Natural killer cell treated with Interleukin-12 subunit alpha and Interleukin-12 subunit beta and Interleukin-15 and Interleukin-18, amount 100 ng/mL, for 72 hours (primary cell): ENCODE data around the gene CLSTN1. TPM values are rescaled to one million over a fixed set of nuclear protein-coding genes. Genes with fewer than 3 reads are reported as not detected.

Experiments used
- ATAC-seq, 2 donors: fragments of 150-1000 bp; cut with Tn5 transposase in 1 of 2; sonication (Bioruptor Pico), chemical (Tn5 transposase) in 1 of 2; 2 replicates each; pipeline ENCODE4 v1.10.0; 2021
- DNase-seq: peaks from one replicate; pipeline ENCODE4 v3.0.0; 2022; ENCODE audit warnings: low spot score
- H3K27ac Mint-ChIP-seq, 2 donors: 1 replicate in 1 of 2; 2 replicates in 1 of 2; pipeline ENCODE4 v1.8.0; 2022; ENCODE audit warnings: mixed read lengths in 2 of 2, mild to moderate bottlenecking in 1 of 2, moderate library complexity in 1 of 2
- H3K27me3 Mint-ChIP-seq, 2 donors: 1 replicate in 1 of 2; 2 replicates in 1 of 2; pipeline ENCODE4 v1.8.0; 2022; ENCODE audit warnings: mixed read lengths in 2 of 2
- H3K36me3 Mint-ChIP-seq: one replicate; pipeline ENCODE4 v1.8.0; 2022; ENCODE audit warnings: mixed read lengths
- H3K4me1 Mint-ChIP-seq, 2 donors: 1 replicate in 1 of 2; 2 replicates in 1 of 2; pipeline ENCODE4 v1.8.0; 2022; ENCODE audit warnings: low read depth in 2 of 2, mixed read lengths in 2 of 2, mild to moderate bottlenecking in 1 of 2
- H3K4me3 Mint-ChIP-seq: one replicate; pipeline ENCODE4 v1.8.0; 2022; ENCODE audit warnings: mixed read lengths
- H3K9me3 Mint-ChIP-seq: 2 replicates; pipeline ENCODE4 v1.8.0; 2022; ENCODE audit warnings: mixed read lengths
- total RNA-seq, 2 donors: library from RNA; stranded (reverse); gene quantifications; one replicate each; pipeline ENCODE4 v1.2.3, GENCODE V29; 2022

The CLSTN1 gene
- total RNA-seq, 2 donors from 2014 or later: 57.3 to 66.4 TPM

DNA sequence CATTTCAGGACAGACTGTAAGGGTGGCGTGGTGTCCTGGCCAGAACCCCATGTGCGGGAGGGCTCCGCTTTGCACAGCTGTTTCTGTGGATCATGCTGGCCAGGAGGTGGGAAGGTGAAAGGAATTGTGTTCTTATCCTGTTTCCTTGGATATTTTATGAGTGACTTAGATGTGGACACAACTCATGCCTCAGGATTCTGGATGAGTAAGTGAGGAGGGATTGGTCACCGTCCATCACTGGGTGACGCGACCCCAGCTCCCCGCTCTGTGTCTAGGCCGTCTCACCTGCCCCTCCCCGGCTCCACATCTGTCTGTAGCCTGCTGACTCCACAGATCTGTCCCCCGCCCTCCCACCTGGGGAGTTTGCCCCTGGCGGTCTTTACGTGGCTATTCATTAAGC is 123.4 kb downstream of the CLSTN1 start:
- DNase-seq (peak; percentile 32), ATAC-seq (no peak)
- Mint-ChIP-seq H3K4me3 (no peak overlapping the region), H3K27ac (peak overlapping the region; percentile 4 to 72), H3K9me3 (peaks cover 3% of the 10 kb centered on the region), H3K36me3 (peaks cover 6% of the 10 kb centered on the region), H3K4me1 (peaks cover 36 to 62% of the 10 kb centered on the region in 2 donors), H3K27me3 (no peaks in the 10 kb centered on the region)

- ATAC-seq: peak in 1 of 2 donors; percentile 54
- Mint-ChIP-seq H3K9me3 (peaks cover 3% of the 10 kb centered on the region), H3K27me3 (no peaks in the 10 kb centered on the region), H3K36me3 (peaks cover 12% of the 10 kb centered on the region), H3K4me1 (peaks cover 35 to 61% of the 10 kb centered on the region in 2 donors), H3K27ac (peak overlapping the region in 1 of 2 donors; percentile 72), H3K4me3 (no peak overlapping the region)
- DNase-seq: peak; percentile 32
Measured at GRCh38 chr1:9699361-9699760, 124.4 kb downstream of the CLSTN1 start.

GRCh38 chr1:9696793-9697192 is 127.0 kb downstream of the CLSTN1 start:
- DNase-seq (no peak), ATAC-seq (no peak)
- peaks cover 6% of the 10 kb centered on the region for H3K36me3 Mint-ChIP-seq
- H3K27me3 Mint-ChIP-seq: no peaks in the 10 kb centered on the region
- H3K4me1 Mint-ChIP-seq: peaks cover 24 to 45% of the 10 kb centered on the region in 2 donors
- H3K4me3 Mint-ChIP-seq: no peak overlapping the region
- no peaks in the 10 kb centered on the region for H3K9me3 Mint-ChIP-seq
- no peak overlapping the region for H3K27ac Mint-ChIP-seq

GRCh38 chr1:9691691-9692090 is 132.1 kb downstream of the CLSTN1 start:
- H3K4me1 Mint-ChIP-seq: peaks cover 47 to 51% of the 10 kb centered on the region in 2 donors
- DNase-seq (no peak), ATAC-seq (no peak)
- no peaks in the 10 kb centered on the region for H3K27me3 Mint-ChIP-seq
- peak overlapping the region; percentile 99 for H3K4me3 Mint-ChIP-seq
- H3K27ac Mint-ChIP-seq: peak overlapping the region; percentile 82 to 83
- no peaks in the 10 kb centered on the region for H3K9me3 Mint-ChIP-seq
- H3K36me3 Mint-ChIP-seq: peaks cover 12% of the 10 kb centered on the region

DNA sequence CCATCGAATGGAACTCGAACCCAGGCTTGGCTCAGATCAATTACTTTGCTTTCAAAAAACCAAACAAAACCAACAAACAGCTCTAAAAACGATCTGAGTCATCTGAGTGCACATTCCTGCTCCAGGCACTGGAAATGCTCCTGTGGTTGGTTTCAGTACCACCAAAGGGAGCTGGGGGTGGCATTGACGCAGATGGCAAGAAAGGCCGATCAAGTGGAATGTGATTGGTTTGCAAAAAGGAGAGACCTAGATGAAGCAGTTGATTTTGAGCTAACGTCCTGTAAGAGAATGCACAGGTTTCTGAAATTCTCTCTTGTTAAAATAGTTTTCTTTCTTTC is 132.7 kb downstream of the CLSTN1 start:
- Mint-ChIP-seq H3K27ac (peak overlapping the region; percentile 82 to 83), H3K4me3 (peak overlapping the region; percentile 99), H3K36me3 (peaks cover 12% of the 10 kb centered on the region), H3K27me3 (no peaks in the 10 kb centered on the region), H3K4me1 (peaks cover 51 to 53% of the 10 kb centered on the region in 2 donors), H3K9me3 (no peaks in the 10 kb centered on the region)
- no peak for DNase-seq
- ATAC-seq: no peak

DNA sequence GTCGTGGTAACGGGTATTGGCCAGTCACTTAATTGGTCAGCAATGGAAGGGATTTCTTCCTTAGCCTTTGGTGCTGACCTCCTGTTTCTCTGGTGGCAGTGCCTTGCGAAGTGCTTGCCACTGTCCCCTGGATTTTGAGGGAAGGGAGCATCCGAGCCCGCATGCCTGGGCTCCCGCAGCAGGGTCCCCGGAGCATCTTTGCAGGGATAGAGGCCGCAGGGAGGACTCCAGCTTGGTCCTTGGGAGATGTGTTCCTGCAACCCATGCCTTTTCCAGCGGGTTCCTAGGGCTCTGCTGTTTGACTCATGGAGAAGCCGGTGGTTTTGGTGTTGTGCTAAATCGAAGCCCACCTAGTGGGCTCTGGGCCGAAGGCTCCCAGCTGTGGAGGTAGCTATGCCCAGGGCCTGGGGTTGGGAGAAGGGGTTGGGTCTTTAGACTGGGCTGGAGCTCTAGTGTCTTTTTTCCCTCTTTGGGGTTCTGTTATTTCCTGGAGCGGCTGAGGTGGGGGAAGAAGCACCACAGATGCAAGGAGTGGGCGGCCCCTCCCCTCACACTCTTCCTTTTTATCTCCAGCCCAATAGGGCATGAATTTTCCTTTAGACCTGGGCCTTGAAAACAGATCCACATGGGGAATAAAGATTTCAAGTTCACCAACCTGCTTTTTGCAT is 133.2 kb downstream of the CLSTN1 start:
- H3K27ac Mint-ChIP-seq: peak overlapping the region; percentile 82 to 83
- H3K9me3 Mint-ChIP-seq: no peaks in the 10 kb centered on the region
- no peak for DNase-seq
- no peak for ATAC-seq
- peak overlapping the region; percentile 99 for H3K4me3 Mint-ChIP-seq
- H3K36me3 Mint-ChIP-seq: peaks cover 12% of the 10 kb centered on the region
- no peaks in the 10 kb centered on the region for H3K27me3 Mint-ChIP-seq
- H3K4me1 Mint-ChIP-seq: peaks cover 56 to 58% of the 10 kb centered on the region in 2 donors

DNA sequence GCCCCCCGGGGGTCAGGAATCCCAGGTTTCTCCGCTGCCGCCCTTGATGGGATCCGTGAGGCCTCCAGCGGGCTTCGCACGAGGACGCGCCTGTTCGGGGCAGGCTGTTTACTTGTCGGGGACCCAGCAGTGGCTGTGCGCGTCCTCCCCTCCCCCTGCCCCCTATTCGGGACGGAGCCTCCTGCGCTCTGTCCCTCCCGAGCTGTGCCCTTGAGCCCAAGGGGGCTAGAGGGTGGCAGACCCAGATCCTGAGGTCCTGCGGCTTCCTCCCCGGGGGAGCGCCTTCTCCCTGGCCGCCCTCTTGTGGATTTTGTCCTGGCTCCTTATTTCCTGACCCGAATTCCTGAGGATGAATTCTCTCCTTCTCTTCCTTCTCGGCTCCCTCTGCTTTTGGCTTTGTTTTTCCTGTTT is 133.8 kb downstream of the CLSTN1 start:
- no peaks in the 10 kb centered on the region for H3K27me3 Mint-ChIP-seq
- H3K4me1 Mint-ChIP-seq: peaks cover 53% of the 10 kb centered on the region in 2 donors
- peak overlapping the region; percentile 99 for H3K4me3 Mint-ChIP-seq
- ATAC-seq: no peak
- no peaks in the 10 kb centered on the region for H3K9me3 Mint-ChIP-seq
- peaks cover 8% of the 10 kb centered on the region for H3K36me3 Mint-ChIP-seq
- no peak for DNase-seq
- H3K27ac Mint-ChIP-seq: peak overlapping the region; percentile 82 to 83

GRCh38 chr1:9689011-9689706 is 134.6 kb downstream of the CLSTN1 start:
- H3K4me3 Mint-ChIP-seq: peak overlapping the region; percentile 75
- H3K27me3 Mint-ChIP-seq: no peaks in the 10 kb centered on the region
- peak; percentile 89 for DNase-seq
- peaks cover 6% of the 10 kb centered on the region for H3K36me3 Mint-ChIP-seq
- H3K4me1 Mint-ChIP-seq: peaks cover 47 to 53% of the 10 kb centered on the region in 2 donors
- H3K27ac Mint-ChIP-seq: peak overlapping the region; percentile 54 to 80
- H3K9me3 Mint-ChIP-seq: no peaks in the 10 kb centered on the region
- peak; percentile 89 to 91 for ATAC-seq

GRCh38 chr1:9688599-9688998 is 135.2 kb downstream of the CLSTN1 start:
- ATAC-seq (no peak), DNase-seq (no peak)
- no peaks in the 10 kb centered on the region for H3K9me3 Mint-ChIP-seq
- peak overlapping the region; percentile 75 for H3K4me3 Mint-ChIP-seq
- peaks cover 6% of the 10 kb centered on the region for H3K36me3 Mint-ChIP-seq
- peaks cover 48 to 56% of the 10 kb centered on the region in 2 donors for H3K4me1 Mint-ChIP-seq
- peak overlapping the region; percentile 54 to 80 for H3K27ac Mint-ChIP-seq
- no peaks in the 10 kb centered on the region for H3K27me3 Mint-ChIP-seq

DNA sequence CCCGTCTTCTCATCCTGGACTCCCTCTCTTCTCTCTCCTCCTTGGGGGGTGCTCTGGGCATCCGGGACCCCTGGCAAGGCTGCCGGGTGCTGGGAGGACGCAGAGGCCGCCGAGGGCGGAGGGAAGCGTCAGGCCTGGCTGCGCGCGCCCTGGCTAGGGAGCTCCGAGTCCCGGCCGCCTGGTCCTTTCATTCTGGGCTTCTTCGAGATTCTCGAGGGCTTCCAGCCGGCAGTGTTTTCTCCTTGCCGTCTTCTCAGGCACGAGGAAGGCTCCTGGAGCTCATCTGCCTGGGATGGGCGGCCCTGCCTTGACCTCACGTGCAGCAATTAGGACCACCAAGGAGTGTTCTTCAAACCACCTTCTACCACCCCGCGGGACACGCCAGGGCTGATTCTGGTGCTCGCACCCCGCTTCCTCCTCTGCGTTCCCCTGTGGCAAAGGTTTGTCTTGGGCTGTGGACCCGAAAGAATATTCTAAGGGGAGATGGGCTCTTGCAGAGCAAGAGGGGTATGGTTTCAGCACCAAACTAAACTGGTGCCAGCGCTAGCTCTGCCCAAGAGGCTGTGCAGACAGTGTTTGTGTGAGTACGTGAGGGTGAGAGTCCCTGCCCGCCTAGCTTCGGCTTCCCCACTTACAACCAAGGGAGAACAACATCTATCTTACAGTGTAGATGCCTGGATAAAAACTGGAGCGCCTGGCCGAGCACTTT is 135.7 kb downstream of the CLSTN1 start:
- DNase-seq: no peak
- Mint-ChIP-seq H3K27ac (peak overlapping the region; percentile 54 to 80), H3K9me3 (no peaks in the 10 kb centered on the region), H3K4me1 (peaks cover 47 to 58% of the 10 kb centered on the region in 2 donors), H3K27me3 (no peaks in the 10 kb centered on the region), H3K36me3 (peaks cover 6% of the 10 kb centered on the region), H3K4me3 (peak overlapping the region; percentile 75)
- ATAC-seq: peak in 1 of 2 donors; percentile 4

- DNase-seq (peak; percentile 92), ATAC-seq (peak; percentile 87)
- Mint-ChIP-seq H3K4me1 (peaks cover 47 to 58% of the 10 kb centered on the region in 2 donors), H3K4me3 (peak overlapping the region; percentile 75), H3K27ac (peak overlapping the region; percentile 80 to 83), H3K27me3 (no peaks in the 10 kb centered on the region), H3K36me3 (peaks cover 6% of the 10 kb centered on the region), H3K9me3 (no peaks in the 10 kb centered on the region)
Measured at GRCh38 chr1:9687120-9687873, 136.5 kb downstream of the CLSTN1 start.

GRCh38 chr1:9684801-9685200 is 139.0 kb downstream of the CLSTN1 start:
- Mint-ChIP-seq H3K9me3 (no peaks in the 10 kb centered on the region), H3K27me3 (no peaks in the 10 kb centered on the region), H3K4me3 (no peak overlapping the region), H3K4me1 (peaks cover 38 to 46% of the 10 kb centered on the region in 2 donors), H3K27ac (no peak overlapping the region), H3K36me3 (peaks cover 6% of the 10 kb centered on the region)
- no peak for ATAC-seq
- DNase-seq: no peak

GRCh38 chr1:9680828-9681227 is 142.9 kb downstream of the CLSTN1 start:
- DNase-seq: no peak
- ATAC-seq: no peak
- Mint-ChIP-seq H3K27me3 (no peaks in the 10 kb centered on the region), H3K36me3 (peaks cover 21% of the 10 kb centered on the region), H3K9me3 (no peaks in the 10 kb centered on the region), H3K4me1 (peaks cover 47% of the 10 kb centered on the region in 2 donors), H3K4me3 (peak overlapping the region; percentile 47), H3K27ac (peak overlapping the region; percentile 64 to 85)
